ENCODE measurements around the gene TRIM61. TPM values are rescaled to one million over a fixed set of nuclear protein-coding genes. Genes with fewer than 3 reads are reported as not detected.
"Not testable (repeated sequence)": the region's sequence is repeated elsewhere in the genome, so short reads cannot be mapped to it uniquely, and the experiment has no call there.

The TRIM61 gene
- 0.14 and 0.30 TPM in 2 replicates for total RNA-seq (2014; rRNA removed; shearing (Covaris generic))

- peak; percentile 24 for DNase-seq
- H3K27me3 ChIP-seq (ENCODE audit: control insufficient read depth, insufficient read depth, low read length): no peaks in the 10 kb centered on the region
- H3K36me3 ChIP-seq (replicated peaks; ENCODE audit: control insufficient read depth, insufficient read depth, low read length): no peaks in the 10 kb centered on the region
- peak within 1 kb of the TSS; percentile 34; the same call in 1 of the 2 replicates for H3K4me3 ChIP-seq (ENCODE audit: insufficient read depth, low read depth, low read length)
These were observed at the start of gene TRIM61 for GRCh38 chr4:164977243-164978164. TRIM61 (minus strand) TSS chr4:164977657; CDS start chr4:164970002, 7,655 bp downstream.

GRCh38 chr4:165025782-165026181 is 48.3 kb upstream of the TRIM61 start:
- DNase-seq; H3K27me3 ChIP-seq (ENCODE audit: control insufficient read depth, insufficient read depth, low read length); H3K4me3 ChIP-seq (ENCODE audit: insufficient read depth, low read depth, low read length); H3K36me3 ChIP-seq (replicated peaks; ENCODE audit: control insufficient read depth, insufficient read depth, low read length): not testable (repeated sequence)

GRCh38 chr4:165019995-165020394 is 42.5 kb upstream of the TRIM61 start:
- not testable (repeated sequence) for H3K27me3 ChIP-seq (ENCODE audit: control insufficient read depth, insufficient read depth, low read length); DNase-seq; H3K36me3 ChIP-seq (replicated peaks; ENCODE audit: control insufficient read depth, insufficient read depth, low read length)

GRCh38 chr4:165016971-165017370 is 39.5 kb upstream of the TRIM61 start:
- Histone ChIP-seq H3K36me3 (replicated peaks; ENCODE audit: control insufficient read depth, insufficient read depth, low read length) (no peaks in the 10 kb centered on the region), H3K27me3 (ENCODE audit: control insufficient read depth, insufficient read depth, low read length) (no peaks in the 10 kb centered on the region), H3K4me3 (ENCODE audit: insufficient read depth, low read depth, low read length) (no peak overlapping the region)
- peak; percentile 82 for DNase-seq

More at GRCh38 chr4:165019995-165020394, 42.5 kb upstream of the TRIM61 start:
- not testable (repeated sequence) for H3K4me3 ChIP-seq (ENCODE audit: insufficient read depth, low read depth, low read length)

- DNase-seq: no peak
- Histone ChIP-seq H3K27me3 (ENCODE audit: control insufficient read depth, insufficient read depth, low read length) (no peaks in the 10 kb centered on the region), H3K36me3 (replicated peaks; ENCODE audit: control insufficient read depth, insufficient read depth, low read length) (no peaks in the 10 kb centered on the region), H3K4me3 (ENCODE audit: insufficient read depth, low read depth, low read length) (no peak overlapping the region)
These were observed 36.2 kb upstream of the TRIM61 start for GRCh38 chr4:165013691-165014090.

GRCh38 chr4:165011403-165011802 is 33.9 kb upstream of the TRIM61 start:
- H3K36me3 ChIP-seq (replicated peaks; ENCODE audit: control insufficient read depth, insufficient read depth, low read length): no peaks in the 10 kb centered on the region
- H3K4me3 ChIP-seq (ENCODE audit: insufficient read depth, low read depth, low read length): no peak overlapping the region
- no peak for DNase-seq
- no peaks in the 10 kb centered on the region for H3K27me3 ChIP-seq (ENCODE audit: control insufficient read depth, insufficient read depth, low read length)

GRCh38 chr4:165010991-165011390 is 33.5 kb upstream of the TRIM61 start:
- Histone ChIP-seq H3K36me3 (replicated peaks; ENCODE audit: control insufficient read depth, insufficient read depth, low read length) (no peaks in the 10 kb centered on the region), H3K4me3 (ENCODE audit: insufficient read depth, low read depth, low read length) (no peak overlapping the region), H3K27me3 (ENCODE audit: control insufficient read depth, insufficient read depth, low read length) (no peaks in the 10 kb centered on the region)
- no peak for DNase-seq

GRCh38 chr4:165010487-165010886 is 33.0 kb upstream of the TRIM61 start:
- Histone ChIP-seq H3K27me3 (ENCODE audit: control insufficient read depth, insufficient read depth, low read length) (no peaks in the 10 kb centered on the region), H3K4me3 (ENCODE audit: insufficient read depth, low read depth, low read length) (no peak overlapping the region), H3K36me3 (replicated peaks; ENCODE audit: control insufficient read depth, insufficient read depth, low read length) (no peaks in the 10 kb centered on the region)
- no peak for DNase-seq

GRCh38 chr4:165009493-165010227 is 32.2 kb upstream of the TRIM61 start:
- no peak overlapping the region for H3K4me3 ChIP-seq (ENCODE audit: insufficient read depth, low read depth, low read length)
- no peaks in the 10 kb centered on the region for H3K36me3 ChIP-seq (replicated peaks; ENCODE audit: control insufficient read depth, insufficient read depth, low read length)
- no peaks in the 10 kb centered on the region for H3K27me3 ChIP-seq (ENCODE audit: control insufficient read depth, insufficient read depth, low read length)
- no peak for DNase-seq

- H3K36me3 ChIP-seq (replicated peaks; ENCODE audit: control insufficient read depth, insufficient read depth, low read length): no peaks in the 10 kb centered on the region
- no peaks in the 10 kb centered on the region for H3K27me3 ChIP-seq (ENCODE audit: control insufficient read depth, insufficient read depth, low read length)
- DNase-seq: no peak
- no peak overlapping the region for H3K4me3 ChIP-seq (ENCODE audit: insufficient read depth, low read depth, low read length)
These were observed 29.4 kb upstream of the TRIM61 start for GRCh38 chr4:165006886-165007285.

GRCh38 chr4:165006456-165006855 is 29.0 kb upstream of the TRIM61 start:
- DNase-seq: no peak
- Histone ChIP-seq H3K36me3 (replicated peaks; ENCODE audit: control insufficient read depth, insufficient read depth, low read length) (no peaks in the 10 kb centered on the region), H3K4me3 (ENCODE audit: insufficient read depth, low read depth, low read length) (no peak overlapping the region), H3K27me3 (ENCODE audit: control insufficient read depth, insufficient read depth, low read length) (no peaks in the 10 kb centered on the region)

- DNase-seq: no peak
- Histone ChIP-seq H3K4me3 (ENCODE audit: insufficient read depth, low read depth, low read length) (no peak overlapping the region), H3K36me3 (replicated peaks; ENCODE audit: control insufficient read depth, insufficient read depth, low read length) (no peaks in the 10 kb centered on the region), H3K27me3 (ENCODE audit: control insufficient read depth, insufficient read depth, low read length) (no peaks in the 10 kb centered on the region)
These were observed 28.0 kb upstream of the TRIM61 start for GRCh38 chr4:165005352-165005925.

- not testable (repeated sequence) for H3K4me3 ChIP-seq (ENCODE audit: insufficient read depth, low read depth, low read length); DNase-seq; H3K36me3 ChIP-seq (replicated peaks; ENCODE audit: control insufficient read depth, insufficient read depth, low read length); H3K27me3 ChIP-seq (ENCODE audit: control insufficient read depth, insufficient read depth, low read length)
These were observed 24.5 kb upstream of the TRIM61 start for GRCh38 chr4:165001957-165002356.

GRCh38 chr4:164998526-164999080 is 21.1 kb upstream of the TRIM61 start:
- H3K4me3 ChIP-seq (ENCODE audit: insufficient read depth, low read depth, low read length); H3K27me3 ChIP-seq (ENCODE audit: control insufficient read depth, insufficient read depth, low read length); DNase-seq: not testable (repeated sequence)

More at GRCh38 chr4:164998526-164999080, 21.1 kb upstream of the TRIM61 start:
- H3K36me3 ChIP-seq (replicated peaks; ENCODE audit: control insufficient read depth, insufficient read depth, low read length): not testable (repeated sequence)

Measured in H7 (cell line).